Lower leg skin (tissue), 4 donors: ENCODE results near the gene KCNMA1. TPM values are rescaled to one million over a fixed set of nuclear protein-coding genes. Genes with fewer than 3 reads are reported as not detected.

Source experiments
- DNase-seq, 2 donors: peaks; one replicate each; pipeline ENCODE4 v3.0.0-alpha.2; 2019; ENCODE audit warnings: low spot score in 2 of 2
- H3K4me3 ChIP-seq: fragments of 200-600 bp; sonication (generic); 2 replicates; pipeline ENCODE4 v1.5.1; 2017; ENCODE audit warnings: mild to moderate bottlenecking, low read depth; ENCODE audit not compliant: poor library complexity, severe bottlenecking
- CTCF ChIP-seq, 3 donors: fragments of 450-650 bp; IDR thresholded peaks; one replicate each; pipeline ENCODE4 v1.5.1; 2016; ENCODE audit warnings: antibody characterized with exemption in 3 of 3, mild to moderate bottlenecking in 3 of 3, moderate library complexity in 2 of 3
- POLR2A ChIP-seq, 2 donors: fragments of 450-650 bp; IDR thresholded peaks; one replicate each; pipeline ENCODE4 v1.6.1; 2016 to 2017; ENCODE audit warnings: antibody characterized with exemption in 2 of 2, mild to moderate bottlenecking in 1 of 2, moderate library complexity in 1 of 2
- WGBS, 2 donors: methylation state at CpG; one replicate each; pipeline ENCODE4 v1.1.5; 2018; 5-methylcytosine and 5-hydroxymethylcytosine counted together
- intact Hi-C: fragments of 100-400 bp; cut with DNase I; formaldehyde crosslinking; loops from one replicate; pipeline ENCODE4 v1.15.0; 2023; ENCODE audit warnings: low total_unique reads
- total RNA-seq, 4 donors: library from RNA; depleted of rRNA; stranded (reverse); fragments of >200 nt; gene quantifications; one replicate each; pipeline ENCODE4 v1.1.0, GENCODE V29; 2016

Gene KCNMA1
- total RNA-seq, 4 donors from 2014 or later: 4.1 to 9.9 (median 6.5) TPM

GRCh38 chr10:76920581-76920980 lies 717.0 kb downstream of the KCNMA1 start:
- TF ChIP-seq POLR2A (IDR thresholded peaks at IDR 0.05) (no peak), CTCF (IDR thresholded peaks at IDR 0.05) (no peak)
- intact Hi-C loops: no loop called here
- no peak overlapping the region for H3K4me3 ChIP-seq
- 91 to 97% methylated on average over 2 of the region's 2 CpGs for WGBS, 2 donors
- DNase-seq: no peak

GRCh38 chr10:76918106-76918505 lies 719.5 kb downstream of the KCNMA1 start:
- intact Hi-C loops: no loop called here
- H3K4me3 ChIP-seq: no peak overlapping the region
- TF ChIP-seq CTCF (IDR thresholded peaks at IDR 0.05) (no peak), POLR2A (IDR thresholded peaks at IDR 0.05) (no peak)
- 58 to 63% methylated on average over 1 of the region's 1 CpG for WGBS, 2 donors
- DNase-seq: no peak

GRCh38 chr10:76917071-76917470 lies 720.5 kb downstream of the KCNMA1 start:
- TF ChIP-seq CTCF (IDR thresholded peaks at IDR 0.05): no peak
- no peak for TF ChIP-seq POLR2A (IDR thresholded peaks at IDR 0.05)
- WGBS, 2 donors: 94 to 95% methylated on average over 8 of the region's 8 CpGs
- H3K4me3 ChIP-seq: no peak overlapping the region
- DNase-seq: no peak
- intact Hi-C loops: no loop called here

GRCh38 chr10:76916536-76916935 lies 721.1 kb downstream of the KCNMA1 start:
- no peak for DNase-seq
- H3K4me3 ChIP-seq: no peak overlapping the region
- intact Hi-C loops: no loop called here
- TF ChIP-seq POLR2A (IDR thresholded peaks at IDR 0.05): no peak
- TF ChIP-seq CTCF (IDR thresholded peaks at IDR 0.05): no peak
- 87 to 90% methylated on average over 4 of the region's 4 CpGs for WGBS, 2 donors

GRCh38 chr10:76915316-76915715 lies 722.3 kb downstream of the KCNMA1 start:
- intact Hi-C loops: no loop called here
- no peak overlapping the region for H3K4me3 ChIP-seq
- TF ChIP-seq CTCF (IDR thresholded peaks at IDR 0.05) (no peak), POLR2A (IDR thresholded peaks at IDR 0.05) (no peak)
- no peak for DNase-seq
- WGBS, 2 donors: 94 to 95% methylated on average over 2 of the region's 2 CpGs

GRCh38 chr10:76911184-76911583 lies 726.4 kb downstream of the KCNMA1 start:
- DNase-seq: no peak
- TF ChIP-seq CTCF (IDR thresholded peaks at IDR 0.05) (no peak), POLR2A (IDR thresholded peaks at IDR 0.05) (no peak)
- intact Hi-C loops: no loop called here
- H3K4me3 ChIP-seq: no peak overlapping the region
- WGBS, 2 donors: 50 to 80% methylated on average over 1 of the region's 1 CpG
